GM21529 (cell line): ENCODE data around the gene CD59.
"Not testable (repeated sequence)": the region's sequence is repeated elsewhere in the genome, so short reads cannot be mapped to it uniquely, and the experiment has no call there.

Experiments used
- ATAC-seq: cut with Tn5 transposase; IDR thresholded peaks from one replicate; pipeline ENCODE4 v1.9.1; 2021; ENCODE audit not compliant: unreplicated experiment

CD59 gene

DNA sequence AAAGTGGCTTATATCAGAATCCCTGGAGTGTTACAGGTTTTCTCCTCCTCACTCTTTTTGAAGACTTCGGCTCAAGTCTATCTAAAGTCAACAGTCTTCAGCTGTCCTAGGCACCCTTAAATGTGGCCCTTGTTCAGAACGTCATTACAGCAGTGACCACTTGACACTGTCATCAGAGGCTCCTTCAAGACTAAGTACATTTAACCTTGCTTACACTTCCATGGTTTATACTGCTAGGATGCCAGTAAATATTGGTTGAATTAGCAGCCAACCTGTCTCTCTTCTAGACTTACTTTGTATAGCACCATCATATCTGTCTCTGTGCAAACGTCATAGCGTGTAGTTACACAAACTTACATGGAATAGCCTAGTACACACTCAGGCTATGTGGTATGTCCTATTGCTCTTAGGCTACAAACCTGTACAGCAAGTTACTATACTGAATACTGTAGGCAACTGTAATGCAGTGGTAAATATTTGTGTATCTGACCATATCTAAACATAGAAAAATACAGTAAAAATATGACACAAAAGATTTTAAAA, 22.3 kb downstream of the CD59 start:
- ATAC-seq, result no peak

GRCh38 chr11:33713151-33713855, 22.9 kb downstream of the CD59 start:
- ATAC-seq, result no peak

- ATAC-seq, result no peak
Observed at GRCh38 chr11:33712436-33712835, 23.8 kb downstream of the CD59 start.

DNA sequence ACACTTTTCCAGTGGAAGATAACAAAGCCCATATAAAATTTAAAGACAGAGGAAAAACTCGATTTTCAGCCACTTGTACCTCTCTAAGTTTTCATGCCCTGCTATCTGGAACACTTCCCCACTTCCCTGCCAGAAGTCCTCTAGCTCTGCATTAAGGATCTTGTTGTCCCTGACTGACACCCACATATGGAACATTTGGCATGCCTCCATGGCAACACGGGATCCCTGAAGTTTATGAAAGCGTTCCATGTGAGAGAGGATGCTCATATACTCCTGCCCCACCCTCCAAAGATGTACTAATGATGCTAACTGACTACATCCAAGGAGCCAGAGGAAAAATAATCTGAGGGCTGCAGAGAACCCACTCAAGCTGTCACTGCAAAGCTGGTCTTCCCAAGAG, 26.8 kb downstream of the CD59 start:
- ATAC-seq, result no peak

GRCh38 chr11:33708985-33709384, 27.2 kb downstream of the CD59 start:
- ATAC-seq, result no peak

DNA sequence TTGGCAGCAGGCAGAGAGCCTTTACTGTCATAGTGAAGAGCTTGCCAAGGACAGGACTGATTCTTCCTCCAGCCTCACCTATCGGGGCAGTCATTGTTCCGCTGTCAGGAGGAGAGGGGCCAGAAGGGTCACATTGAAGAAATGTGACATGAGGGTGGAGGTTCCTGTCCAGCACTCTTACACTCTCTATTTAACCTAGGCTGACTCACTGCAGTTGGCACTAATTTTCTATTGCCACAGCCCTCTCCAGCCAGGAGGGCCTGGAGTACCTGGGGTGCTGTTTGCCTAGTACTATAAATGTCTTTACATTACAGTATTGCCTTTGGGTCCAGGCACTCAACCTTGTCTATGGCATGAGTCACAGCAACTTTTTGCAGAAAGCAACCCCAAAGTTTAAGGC, 28.4 kb downstream of the CD59 start:
- not testable (repeated sequence) for ATAC-seq

DNA sequence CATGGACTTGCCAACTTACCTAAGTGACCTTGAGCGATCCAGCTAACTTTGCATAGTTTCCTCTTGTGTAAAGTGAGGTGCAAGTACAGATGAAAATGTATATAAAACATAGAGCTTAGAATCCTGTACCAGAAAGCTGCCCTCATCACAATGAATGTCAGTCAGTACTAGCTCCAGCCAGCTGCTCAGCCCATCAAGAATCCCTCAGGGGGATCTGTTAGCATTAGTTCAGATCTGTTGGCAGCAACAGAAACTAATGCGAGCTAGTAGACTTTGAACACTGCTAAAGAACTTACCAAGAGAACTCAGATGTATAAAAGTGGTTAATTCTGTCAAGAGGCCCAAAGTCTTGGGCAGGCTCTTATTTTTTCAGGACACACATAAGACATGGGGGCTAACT, 29.3 kb downstream of the CD59 start:
- no peak for ATAC-seq

DNA sequence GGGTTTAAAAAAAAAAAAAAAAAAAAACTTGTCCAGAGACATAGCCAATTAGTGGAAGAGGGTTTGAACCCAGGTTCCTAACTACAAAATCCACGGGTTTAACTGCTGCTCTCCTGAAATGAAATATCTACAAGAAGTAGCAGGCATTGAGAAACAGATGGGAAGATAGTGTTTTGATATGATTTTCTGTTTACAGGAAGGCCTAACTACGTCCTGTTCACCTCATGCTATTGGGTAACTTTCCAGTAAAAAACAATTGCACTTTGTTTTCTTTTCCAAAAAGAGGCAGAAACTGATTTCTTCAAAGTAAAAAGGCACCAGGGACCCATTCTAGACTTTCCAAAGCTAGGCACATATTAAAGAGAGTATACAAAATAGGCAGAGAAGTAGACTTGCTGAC, 29.7 kb downstream of the CD59 start:
- ATAC-seq, result no peak

DNA sequence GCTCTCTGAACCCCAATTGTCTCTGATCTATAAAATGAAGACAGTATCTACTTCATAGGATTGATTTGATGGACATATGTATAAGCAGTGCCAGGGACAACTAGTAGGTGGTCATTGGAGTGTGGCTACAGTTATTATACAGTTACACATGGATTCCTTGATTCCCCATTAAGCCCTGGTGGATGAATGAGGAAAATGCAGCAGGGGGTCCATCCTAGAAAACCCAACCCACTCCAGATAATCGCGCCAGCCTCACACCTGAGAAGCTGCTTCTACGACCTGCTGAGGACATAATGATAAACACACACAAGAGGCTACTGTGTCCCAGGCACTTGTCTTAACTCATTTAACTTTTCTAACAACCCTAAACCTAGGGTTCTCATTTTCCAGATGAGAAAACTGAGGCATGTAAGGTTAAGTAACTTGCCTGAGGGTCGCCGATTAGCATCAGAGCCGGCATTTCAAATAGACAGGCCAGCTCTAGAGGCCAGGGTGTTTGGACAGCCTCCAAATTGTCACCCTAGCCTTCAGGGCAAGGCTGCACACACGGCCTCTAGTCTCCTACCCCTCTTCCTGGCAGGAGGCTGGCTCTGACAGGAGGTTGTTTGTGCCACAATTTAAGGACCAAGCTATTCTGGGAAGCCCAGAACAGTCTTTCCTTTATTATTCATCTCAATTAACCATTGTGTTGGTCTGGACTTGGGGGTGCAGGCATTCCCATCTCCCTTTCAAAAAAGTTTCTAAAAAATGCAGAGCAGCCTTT, 31.8 kb downstream of the CD59 start:
- no peak for ATAC-seq

DNA sequence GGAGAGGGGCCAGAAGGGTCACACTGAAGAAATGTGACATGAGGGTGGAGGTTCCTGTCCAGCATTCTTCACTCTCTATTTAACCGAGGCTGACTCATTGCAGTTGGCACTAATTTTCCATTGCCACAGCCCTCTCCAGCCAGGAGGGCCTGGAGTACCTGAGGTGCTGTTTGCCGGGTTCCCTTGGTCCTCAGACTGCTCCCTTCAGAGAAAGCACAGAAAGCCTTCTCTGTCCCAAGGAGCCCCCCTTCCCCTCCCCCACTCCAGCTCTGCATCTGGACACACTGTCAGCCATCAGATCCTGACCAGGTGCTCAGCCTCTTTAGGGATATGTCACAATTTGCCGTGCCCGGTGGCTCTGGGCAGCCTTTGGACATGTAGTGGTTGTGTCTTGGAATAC, 32.4 kb downstream of the CD59 start:
- ATAC-seq, result no peak

DNA sequence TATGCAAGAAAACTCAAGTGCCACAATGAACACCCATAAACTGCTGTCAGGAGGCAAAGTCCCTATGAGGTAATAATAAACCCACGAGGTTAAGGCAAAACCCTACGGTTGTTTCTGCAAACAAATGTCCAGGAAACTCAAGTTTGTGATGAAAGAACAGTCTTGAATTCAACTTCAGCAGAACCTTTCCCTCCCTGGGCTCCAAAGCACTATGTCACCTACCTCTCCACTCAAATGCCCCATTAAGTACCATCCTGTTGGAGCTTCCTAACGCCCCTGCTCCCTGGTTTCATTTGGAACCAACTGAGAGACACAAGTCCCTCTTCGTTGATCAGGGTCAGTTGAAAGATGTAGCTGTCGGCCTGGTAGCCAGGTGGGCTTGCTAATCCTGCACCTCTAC, 33.0 kb downstream of the CD59 start:
- no peak for ATAC-seq

GRCh38 chr11:33701302-33702230, 34.7 kb downstream of the CD59 start:
- ATAC-seq, result no peak

GRCh38 chr11:33700502-33701271, 35.5 kb downstream of the CD59 start, which contains the start of gene C11orf91:
C11orf91 (minus strand) TSS chr11:33700826; CDS start chr11:33700740, 86 bp downstream.
- peak; percentile 89 for ATAC-seq

GRCh38 chr11:33700063-33700501, 36.1 kb downstream of the CD59 start:
- ATAC-seq, result no peak

- no peak for ATAC-seq
Observed at GRCh38 chr11:33699515-33700062, 36.6 kb downstream of the CD59 start.

DNA sequence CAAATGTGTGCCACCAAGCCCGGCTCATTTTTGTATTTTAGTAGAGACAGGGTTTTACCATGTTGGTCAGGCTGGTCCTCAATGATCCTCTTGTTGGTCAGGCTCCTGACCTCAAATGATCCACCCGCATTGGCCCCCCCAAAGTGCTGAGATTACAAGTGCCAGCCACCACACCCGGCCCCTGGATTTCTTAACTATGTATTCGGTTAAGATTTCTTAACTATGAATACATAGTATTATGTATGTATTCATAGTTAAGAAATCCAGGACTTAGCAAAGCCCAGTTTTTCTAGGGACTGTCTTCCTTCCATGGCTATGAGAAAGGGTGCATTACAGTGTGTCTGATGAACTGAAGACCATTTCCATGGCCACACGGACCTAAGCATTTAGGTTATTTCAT, 37.3 kb downstream of the CD59 start:
- no peak for ATAC-seq

DNA sequence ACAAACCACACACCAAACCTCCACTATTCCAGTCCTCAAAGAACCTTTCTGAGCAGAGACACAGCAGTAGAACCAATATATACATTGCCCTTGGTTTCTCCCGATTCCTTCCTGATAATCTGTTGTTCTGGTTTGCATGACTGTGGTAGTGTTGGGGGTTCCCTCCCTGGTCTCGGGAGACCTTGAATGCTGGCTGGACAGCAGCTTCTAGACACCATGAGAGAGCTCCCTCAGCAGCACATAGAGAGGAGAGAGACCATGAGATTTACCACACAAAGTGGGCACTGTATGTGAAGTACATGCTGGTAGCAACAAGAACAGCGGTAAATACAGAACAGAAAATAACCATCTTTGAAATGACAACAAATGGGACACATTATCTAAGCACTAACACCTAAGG, 38.2 kb downstream of the CD59 start:
- no peak for ATAC-seq

GRCh38 chr11:33696931-33697638, 39.1 kb downstream of the CD59 start:
- no peak for ATAC-seq

DNA sequence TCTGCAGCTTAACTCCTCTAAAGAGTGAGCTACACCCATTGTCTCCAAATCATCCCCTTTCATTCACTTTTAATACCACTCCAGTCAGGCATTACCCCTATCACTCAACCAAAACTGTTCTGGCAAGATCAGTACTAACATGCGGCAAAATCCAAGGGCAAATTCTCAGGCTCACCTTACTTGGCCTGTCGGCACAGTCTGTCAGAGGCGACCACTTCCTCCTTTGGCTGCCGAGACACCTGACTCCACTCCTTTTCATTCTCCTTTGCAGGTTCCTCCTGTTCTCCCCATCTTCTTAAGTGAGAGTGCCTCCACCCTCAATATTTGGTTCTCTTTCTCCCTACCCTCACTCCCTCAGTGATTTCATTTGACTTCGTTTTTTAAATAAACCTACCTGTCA, 39.8 kb downstream of the CD59 start:
- no peak for ATAC-seq
